Activated T-helper 1 cell treated with Interleukin-2 at 50 U/mL for 16 hours (primary cell): ENCODE results near the gene PUM2.
"Not testable (repeated sequence)": the region's sequence is repeated elsewhere in the genome, so short reads cannot be mapped to it uniquely, and the experiment has no call there.

ENCODE experiments used
- DNase-seq: peaks from one replicate; pipeline ENCODE4 v3.0.0-alpha.2; 2020; ENCODE audit warnings: low read depth

PUM2 gene

DNA sequence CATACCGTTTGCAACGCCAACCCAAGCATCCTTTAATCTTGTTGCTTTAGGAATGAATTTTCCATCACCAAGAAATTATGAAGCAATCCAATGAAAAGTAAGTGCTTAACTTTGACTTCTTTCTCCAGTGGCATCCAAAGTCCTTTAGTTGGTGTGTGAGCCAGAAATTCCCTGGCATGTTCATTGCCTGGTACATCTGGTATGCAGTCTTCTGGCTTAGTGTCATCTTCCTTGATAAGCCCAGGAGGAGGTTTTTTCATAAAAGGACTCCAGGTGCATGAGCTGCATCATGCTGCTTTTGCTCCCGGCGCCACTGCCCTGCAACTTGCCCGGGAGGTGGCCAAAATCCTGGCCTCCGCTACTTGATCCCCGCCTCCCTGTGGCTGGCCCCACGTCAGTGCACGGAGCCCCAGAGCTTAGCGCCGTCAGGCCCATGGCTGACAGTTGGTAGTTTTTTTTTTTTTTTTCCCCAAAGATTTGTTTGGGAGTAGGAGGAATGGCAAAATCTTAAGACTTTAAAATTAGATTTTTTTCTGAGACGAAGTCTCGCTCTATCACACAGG is 58.7 kb downstream of the PUM2 start:
- no peak for DNase-seq

- no peak for DNase-seq
Observed at GRCh38 chr2:20291106-20291564, 59.5 kb downstream of the PUM2 start.

DNA sequence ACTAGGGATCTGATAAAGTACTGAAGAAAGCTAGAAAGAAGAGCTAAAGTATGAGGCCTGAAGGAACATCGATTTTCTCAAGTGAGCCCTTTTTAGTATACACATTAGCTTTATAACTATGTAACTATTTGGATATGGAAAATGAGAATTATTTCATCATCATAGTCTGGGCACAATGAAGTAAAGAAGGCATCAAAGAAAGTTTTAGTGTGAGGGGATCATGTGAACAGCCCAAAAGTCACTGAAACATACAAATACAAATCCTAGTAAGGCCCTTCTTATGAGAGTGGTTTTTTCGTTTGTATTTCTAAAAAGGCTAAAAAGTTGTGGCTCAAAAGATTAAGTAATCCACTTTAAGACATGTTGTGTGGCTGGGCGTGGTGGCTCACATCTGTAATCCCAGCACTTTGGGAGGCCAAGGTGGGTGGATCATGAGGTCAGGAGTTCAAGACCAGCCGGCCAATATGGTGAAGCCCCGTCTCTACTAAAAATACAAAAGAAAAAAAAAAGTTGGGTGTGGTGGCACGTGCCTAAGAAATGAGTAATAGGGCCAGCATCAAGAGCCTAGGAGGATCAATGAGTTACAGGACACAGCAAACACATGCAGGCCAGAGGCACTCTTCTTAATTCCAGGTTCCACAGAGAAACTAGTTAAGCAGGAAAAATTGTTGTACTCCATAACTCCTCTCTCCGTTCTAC is 61.9 kb downstream of the PUM2 start:
- DNase-seq = no peak

DNA sequence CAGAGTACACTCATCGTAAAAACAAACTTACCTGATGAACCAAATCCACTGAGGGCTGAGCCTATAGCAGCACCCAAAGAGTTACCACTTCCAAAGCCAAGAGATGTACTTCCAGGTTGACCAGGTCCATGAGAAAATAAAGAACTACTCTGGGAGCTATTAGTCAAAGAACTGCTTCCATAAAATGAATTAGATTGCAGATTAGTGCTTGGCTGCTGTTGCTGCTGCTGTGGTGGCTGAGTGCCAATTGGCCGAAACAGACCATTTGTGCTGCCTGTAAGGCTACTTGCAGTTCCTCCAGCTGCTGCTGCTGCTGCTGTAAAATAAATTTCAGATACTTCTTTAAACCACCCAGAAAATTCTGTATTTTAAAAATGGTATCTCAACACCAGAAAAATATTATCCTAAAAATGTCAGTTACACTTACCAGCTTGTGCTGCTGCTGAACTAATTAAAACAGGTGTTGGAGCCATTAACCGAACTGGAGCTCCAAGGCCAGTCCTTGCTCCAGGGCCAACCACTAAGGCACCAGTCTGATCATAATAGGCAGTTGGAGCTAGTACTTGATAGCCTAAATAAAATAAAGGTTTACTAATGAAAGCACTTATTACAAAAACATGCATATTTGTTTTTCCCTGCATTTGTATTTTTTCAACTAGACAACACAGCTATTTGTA is 67.6 kb downstream of the PUM2 start:
- DNase-seq = no peak

DNA sequence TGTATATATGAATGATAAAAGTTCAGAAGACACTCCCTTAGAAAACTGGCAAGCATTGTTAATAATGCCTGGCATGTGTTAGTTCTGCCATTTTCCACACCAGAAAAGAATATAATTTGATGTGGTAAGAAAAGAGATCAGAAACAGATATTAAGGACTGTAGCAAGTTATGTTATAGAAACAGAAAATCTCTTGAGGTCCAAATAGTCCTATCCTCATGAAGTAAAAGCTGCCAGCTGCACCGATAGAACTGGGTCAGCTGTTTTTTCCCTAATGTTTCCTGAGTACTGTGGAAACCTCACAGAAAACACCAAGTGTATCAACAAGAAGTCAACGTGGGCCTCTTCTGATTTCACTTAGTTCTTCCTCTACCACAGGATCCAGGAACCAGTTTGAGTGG is 68.8 kb downstream of the PUM2 start:
- DNase-seq = no peak

GRCh38 chr2:20273042-20273441 is 77.6 kb downstream of the PUM2 start:
- DNase-seq = no peak

- DNase-seq = not testable (repeated sequence)
Observed at GRCh38 chr2:20268317-20268716, 82.3 kb downstream of the PUM2 start.

- DNase-seq = no peak
Observed at GRCh38 chr2:20267529-20267928, 83.1 kb downstream of the PUM2 start.

GRCh38 chr2:20264629-20265028 is 86.0 kb downstream of the PUM2 start:
- DNase-seq = no peak

GRCh38 chr2:20257411-20257810 is 93.2 kb downstream of the PUM2 start:
- DNase-seq = no peak

- DNase-seq = no peak
Observed at GRCh38 chr2:20254731-20255130, 95.9 kb downstream of the PUM2 start.

DNA sequence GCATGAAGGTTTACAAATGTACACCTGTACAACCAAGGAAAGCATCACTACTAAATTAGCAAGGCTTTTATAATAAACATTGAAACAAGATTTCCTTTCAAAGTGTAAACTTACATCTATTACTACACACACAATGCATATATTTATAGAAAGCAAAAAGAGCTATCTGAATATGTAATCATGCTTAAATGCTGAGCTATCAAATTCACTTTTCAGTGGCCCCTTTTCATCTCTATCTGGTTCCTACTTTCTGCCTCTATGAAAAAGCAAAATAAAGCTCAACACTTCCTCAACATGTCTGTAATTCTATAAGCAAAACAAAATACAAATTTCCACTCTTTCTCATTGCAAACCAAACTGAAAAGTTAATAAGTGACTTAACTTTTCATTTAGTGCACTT is 100.2 kb downstream of the PUM2 start:
- DNase-seq = no peak

DNA sequence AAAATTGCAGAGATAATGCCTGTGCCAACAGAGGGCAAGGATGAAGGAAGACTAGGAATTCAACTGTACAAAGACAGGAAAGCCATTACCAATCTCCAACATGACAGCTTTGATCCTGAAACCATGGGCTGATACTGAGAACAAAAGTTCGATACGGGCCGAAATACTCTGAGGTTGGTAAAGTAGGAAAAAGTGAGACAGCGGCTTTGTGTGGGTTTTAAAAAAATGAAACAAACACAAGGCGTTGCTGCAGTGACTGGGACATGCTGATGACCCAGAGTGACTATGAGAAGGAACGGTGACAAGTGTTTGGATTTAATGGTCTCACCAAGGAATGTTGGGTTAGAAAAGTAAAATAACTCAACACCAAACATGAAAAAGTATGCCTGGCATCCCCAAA is 101.5 kb downstream of the PUM2 start:
- DNase-seq = no peak

DNA sequence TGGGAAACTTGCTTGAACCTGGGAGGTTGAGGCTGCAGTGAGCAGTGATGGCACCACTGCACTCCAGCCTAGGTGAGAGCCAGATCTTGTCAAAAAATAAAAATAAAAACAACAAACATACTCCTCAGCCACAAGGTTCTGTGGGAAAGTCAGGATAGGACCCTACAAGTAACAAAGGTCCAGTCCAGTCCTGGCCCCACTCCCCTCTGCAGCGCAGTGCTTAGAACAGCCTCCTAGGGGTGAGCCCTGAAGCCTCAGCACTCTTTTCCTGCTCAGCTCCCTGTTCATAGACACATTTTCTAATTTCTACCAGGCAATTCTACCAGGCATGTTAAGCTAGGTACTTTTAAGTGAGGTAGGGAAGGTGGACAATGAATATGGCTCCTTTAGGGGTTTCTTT is 103.6 kb downstream of the PUM2 start:
- DNase-seq = no peak

DNA sequence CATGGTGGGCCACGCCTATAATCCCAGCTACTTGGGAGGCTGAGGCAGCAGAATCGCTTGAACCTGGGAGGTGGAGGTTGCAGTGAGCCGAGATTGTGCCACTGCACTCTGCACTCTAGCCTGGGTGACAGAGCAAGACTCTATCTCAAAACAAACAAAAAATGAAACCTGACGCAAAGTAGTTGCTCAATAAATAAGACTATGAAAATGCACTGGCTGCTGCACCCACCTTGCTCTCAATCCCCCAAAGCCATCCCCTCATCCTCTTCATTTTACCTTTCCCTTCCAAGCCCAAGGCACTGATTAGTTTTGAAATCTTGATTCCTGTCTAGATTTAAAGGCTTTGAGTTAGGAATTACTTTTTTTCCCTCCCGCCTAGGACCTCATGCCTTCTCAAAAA is 107.0 kb downstream of the PUM2 start:
- DNase-seq = not testable (repeated sequence)

DNA sequence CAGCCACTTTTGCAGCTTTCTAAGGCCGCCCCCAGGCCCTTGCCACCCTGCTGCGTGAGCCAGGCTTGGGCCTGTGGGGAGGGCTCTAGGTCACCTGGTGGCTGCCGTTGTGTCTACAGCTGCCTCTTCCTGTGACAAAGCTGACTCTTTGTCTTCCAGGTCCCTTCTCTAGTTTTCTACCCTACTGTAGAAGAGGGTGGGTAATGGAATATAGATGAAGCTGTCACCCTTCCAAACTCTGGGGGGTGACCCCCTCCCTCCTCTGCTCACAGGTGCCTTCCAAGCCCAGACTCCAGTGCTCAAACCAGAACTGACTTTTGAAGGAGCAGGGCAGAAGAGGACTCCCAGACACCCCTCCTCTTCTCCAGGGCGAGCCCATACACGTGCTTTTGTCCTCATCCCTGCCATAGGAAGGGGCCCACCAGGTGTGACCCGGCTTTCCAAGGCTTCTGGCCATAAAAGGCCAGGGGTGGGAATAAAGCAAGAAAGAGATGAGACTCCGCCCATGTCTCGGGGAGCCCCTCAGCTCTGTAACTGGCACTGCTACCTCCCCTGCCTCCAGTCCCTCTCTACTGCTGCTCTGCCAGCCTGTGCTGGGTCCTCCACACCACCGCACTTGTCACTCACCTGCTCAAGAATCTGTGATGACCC is 107.8 kb downstream of the PUM2 start:
- DNase-seq = no peak

GRCh38 chr2:20241973-20242726 is 108.5 kb downstream of the PUM2 start:
- peak; percentile 14 for DNase-seq

DNA sequence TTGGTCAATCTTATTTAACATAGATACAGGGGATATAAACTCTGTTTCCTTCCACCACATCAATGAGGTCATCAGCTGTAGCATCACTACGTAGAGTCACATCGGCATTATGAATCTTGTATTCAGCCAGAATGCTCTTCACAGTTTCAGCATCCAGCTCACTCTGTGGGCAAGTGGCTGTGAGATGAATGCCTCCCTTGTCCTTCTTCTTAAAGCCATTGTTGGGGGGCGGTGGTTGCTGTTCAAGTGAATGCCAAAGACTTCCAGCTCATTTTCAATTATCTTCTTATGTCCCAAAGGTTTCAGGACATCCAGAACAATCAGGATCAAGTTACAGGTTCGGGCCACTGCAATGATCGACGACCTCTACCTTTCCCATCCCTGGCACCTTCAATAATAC is 110.4 kb downstream of the PUM2 start:
- not testable (repeated sequence) for DNase-seq

GRCh38 chr2:20236496-20236895 is 114.1 kb downstream of the PUM2 start:
- DNase-seq = no peak

GRCh38 chr2:20235655-20236305 is 114.9 kb downstream of the PUM2 start:
- no peak for DNase-seq

DNA sequence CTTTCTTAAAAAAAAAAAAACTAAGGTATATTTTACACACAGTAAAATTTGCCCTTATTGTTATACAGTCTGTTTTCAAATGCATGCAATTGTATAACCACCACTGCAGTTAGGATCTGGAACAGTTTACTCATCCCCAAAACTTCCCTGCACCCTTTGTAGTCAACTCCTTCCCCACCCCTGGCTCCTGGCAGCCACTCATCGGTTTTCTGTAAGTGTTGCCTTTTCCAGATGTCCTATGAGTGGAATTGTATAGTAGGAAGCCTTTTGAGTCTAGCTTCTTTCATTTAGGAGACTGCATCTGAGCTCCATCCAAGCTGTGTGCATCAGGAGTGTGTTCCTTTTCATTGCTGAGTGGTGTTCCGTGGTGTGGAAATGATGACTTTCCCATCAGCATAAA is 116.0 kb downstream of the PUM2 start:
- not testable (repeated sequence) for DNase-seq

DNA sequence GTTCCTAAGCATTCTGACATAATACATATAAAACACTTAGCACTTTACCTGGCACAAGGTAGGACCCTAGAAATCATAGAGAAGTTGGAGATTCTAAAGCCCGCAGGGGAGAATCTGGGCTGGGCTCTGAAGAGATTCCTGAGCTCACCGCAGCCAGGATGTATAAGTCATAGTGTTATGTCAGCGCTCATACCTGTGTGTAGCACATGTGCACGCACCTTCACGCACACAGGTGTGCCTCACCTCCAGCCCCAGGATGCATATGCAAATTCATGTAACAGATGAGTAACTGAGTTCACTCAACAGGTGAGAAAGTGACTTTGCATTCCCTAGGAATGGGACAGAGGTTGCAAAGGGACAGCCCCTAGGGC is 117.8 kb downstream of the PUM2 start:
- DNase-seq = no peak
